Activated CD8-positive, alpha-beta T cell treated with anti-CD3 and anti-CD28 coated beads, Interleukin-2, amount 10 ng/mL, durations not matched to agents 7 days and 5 days (primary cell): ENCODE data around the gene CUL4A. TPM values are rescaled to one million over a fixed set of nuclear protein-coding genes. Genes with fewer than 3 reads are reported as not detected.
"Not testable (repeated sequence)": the region's sequence is repeated elsewhere in the genome, so short reads cannot be mapped to it uniquely, and the experiment has no call there.

Experiments
- ATAC-seq: fragments of 150-1000 bp; cut with Tn5 transposase; one replicate; pipeline ENCODE4 v1.10.0; 2021; ENCODE audit warnings: moderate library complexity
- CTCF ChIA-PET: fragments of 350-600 bp; sonication (Branson Sonifier 250); formaldehyde crosslinking; loops from one replicate; lab custom pipeline; 2021; ENCODE audit warnings: antibody characterized with exemption; lab: Charles Lee
- POLR2A ChIA-PET: fragments of 350-600 bp; sonication (Branson Sonifier 250); formaldehyde crosslinking; loops from one replicate; lab custom pipeline; 2021; ENCODE audit warnings: antibody characterized with exemption; lab: Charles Lee
- DNase-seq: peaks from one replicate; pipeline ENCODE4 v3.0.0-alpha.2; 2020
- H3K27ac Mint-ChIP-seq: one replicate; pipeline ENCODE4 v1.8.0; 2021; ENCODE audit warnings: mild to moderate bottlenecking, mixed read lengths
- H3K27me3 Mint-ChIP-seq: one replicate; pipeline ENCODE4 v1.8.0; 2021; ENCODE audit warnings: low read depth, mixed read lengths
- H3K36me3 Mint-ChIP-seq: one replicate; pipeline ENCODE4 v1.8.0; 2021; ENCODE audit warnings: low read depth, mixed read lengths
- H3K4me1 Mint-ChIP-seq: one replicate; pipeline ENCODE4 v1.8.0; 2021; ENCODE audit warnings: low read depth, mixed read lengths
- H3K4me3 Mint-ChIP-seq: one replicate; pipeline ENCODE4 v1.8.0; 2021; ENCODE audit warnings: mild to moderate bottlenecking, mixed read lengths
- H3K9me3 Mint-ChIP-seq: one replicate; pipeline ENCODE4 v1.8.0; 2022; ENCODE audit warnings: mixed read lengths; ENCODE audit not compliant: insufficient read depth
- total RNA-seq, 2 experiments: library from RNA; stranded (reverse); gene quantifications; one replicate each; pipeline ENCODE4 v1.2.3, GENCODE V29; 2021

Gene CUL4A
- total RNA-seq, 2 experiments from 2014 or later, result 65.9 to 70.5 TPM

DNA sequence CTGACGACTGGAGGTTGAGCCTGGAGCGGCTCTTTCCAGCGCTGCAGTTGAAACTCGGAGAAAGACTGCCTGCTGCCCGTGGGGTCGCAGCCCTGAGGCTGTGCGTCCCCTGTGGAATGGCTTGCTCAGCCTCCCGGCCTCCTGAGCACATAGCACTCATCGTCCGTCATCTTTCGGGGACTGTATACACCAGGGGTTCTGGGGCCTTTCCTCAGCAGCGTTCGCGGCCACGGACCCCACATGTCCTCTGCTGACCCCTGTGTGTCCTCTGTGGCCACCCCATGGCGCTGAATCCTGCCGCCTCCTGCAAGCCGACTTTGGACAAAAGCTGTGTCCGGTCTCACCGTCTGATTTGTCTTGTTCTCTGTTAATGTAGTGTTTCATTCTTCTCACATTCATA, 20.4 kb downstream of the CUL4A start:
- ChIA-PET CTCF (no interaction called here), POLR2A (no interaction called here)
- DNase-seq (no peak), ATAC-seq (no peak)
- H3K9me3 Mint-ChIP-seq, result no peaks in the 10 kb centered on the region
- H3K27ac Mint-ChIP-seq, result no peak overlapping the region
- H3K36me3 Mint-ChIP-seq, result peaks cover 33% of the 10 kb centered on the region
- H3K4me1 Mint-ChIP-seq, result no peaks in the 10 kb centered on the region
- no peaks in the 10 kb centered on the region for H3K27me3 Mint-ChIP-seq
- no peak overlapping the region for H3K4me3 Mint-ChIP-seq

DNA sequence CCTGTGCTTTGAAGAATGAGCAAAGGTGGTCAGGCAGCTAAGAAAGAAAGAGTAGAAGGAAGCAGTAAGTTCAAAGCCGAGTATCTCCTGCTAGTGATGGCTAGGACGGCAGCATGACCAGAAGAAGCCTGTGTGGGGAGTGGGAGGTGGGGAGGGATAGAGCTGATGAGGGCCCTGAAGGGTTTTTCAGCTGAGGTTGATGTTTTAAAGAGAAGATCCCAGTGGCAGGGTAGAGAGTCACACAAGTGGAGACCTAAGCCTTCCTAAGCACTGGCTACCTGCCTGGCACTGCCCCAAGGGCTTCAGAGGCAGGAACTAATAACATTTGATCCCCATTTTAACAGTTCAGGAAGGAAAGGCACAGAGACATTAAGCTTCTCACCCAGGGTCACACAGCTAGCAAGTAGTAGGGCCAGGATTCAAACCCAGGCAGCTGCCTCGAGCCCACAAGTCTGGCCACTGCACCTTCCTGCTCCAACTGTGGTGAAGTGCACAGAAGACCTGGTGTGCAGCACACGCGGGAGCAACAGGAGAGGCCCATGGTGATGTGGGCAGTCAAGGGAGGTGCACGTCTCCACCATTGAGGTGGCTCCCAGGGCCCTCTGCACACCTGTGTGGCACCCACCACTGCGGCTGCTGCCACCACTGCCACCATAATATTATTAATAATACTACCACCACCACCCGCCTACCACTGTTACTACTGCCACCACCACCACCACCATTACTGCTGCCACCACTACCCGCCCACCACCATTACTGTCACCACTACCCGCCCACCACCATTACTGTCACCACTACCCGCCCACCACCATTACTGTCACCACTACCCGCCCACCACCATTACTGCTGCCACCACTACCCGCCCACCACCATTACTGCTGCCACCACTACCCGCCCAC, 22.1 kb downstream of the CUL4A start:
- Mint-ChIP-seq H3K9me3 (no peaks in the 10 kb centered on the region), H3K4me1 (no peaks in the 10 kb centered on the region), H3K27me3 (no peaks in the 10 kb centered on the region), H3K36me3 (peaks cover 34% of the 10 kb centered on the region), H3K4me3 (no peak overlapping the region), H3K27ac (peak overlapping the region; percentile 19)
- CTCF ChIA-PET, result no interaction called here
- DNase-seq (no peak), ATAC-seq (no peak)
- POLR2A ChIA-PET, result no interaction called here

GRCh38 chr13:113232208-113233003, 23.0 kb downstream of the CUL4A start:
- H3K9me3 Mint-ChIP-seq, result no peaks in the 10 kb centered on the region
- H3K27ac Mint-ChIP-seq, result no peak overlapping the region
- H3K36me3 Mint-ChIP-seq, result peaks cover 38% of the 10 kb centered on the region
- H3K4me1 Mint-ChIP-seq, result no peaks in the 10 kb centered on the region
- no peak for DNase-seq
- H3K27me3 Mint-ChIP-seq, result no peaks in the 10 kb centered on the region
- no peak overlapping the region for H3K4me3 Mint-ChIP-seq
- CTCF ChIA-PET, result interaction anchor here (0.7 kb wide), 1 partner anchor 290 kb away, joined by 3 read pairs; no protein-coding TSS in a partner anchor
- POLR2A ChIA-PET, result interaction anchor here (0.7 kb wide), 1 partner anchor 23 kb away, joined by 3 read pairs; the partner anchor contains the start of gene CUL4A
- ATAC-seq, result no peak

DNA sequence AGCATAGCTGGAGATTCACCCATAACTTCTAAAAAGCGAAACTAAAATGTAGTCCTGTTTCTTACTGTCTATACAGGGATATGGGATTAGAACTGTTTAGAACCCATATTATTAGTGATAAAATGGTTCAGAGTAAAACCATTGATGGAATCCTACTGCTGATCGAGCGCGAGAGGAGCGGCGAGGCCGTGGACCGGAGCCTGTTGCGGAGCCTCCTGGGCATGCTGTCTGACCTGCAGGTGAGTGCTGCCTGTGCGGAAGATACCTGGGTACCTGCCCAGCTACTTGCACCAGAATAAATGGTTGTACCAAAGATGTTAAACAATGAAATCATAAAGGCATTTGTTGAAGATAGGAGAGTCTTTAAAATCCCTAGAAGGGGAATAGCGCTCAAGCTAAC, 23.7 kb downstream of the CUL4A start:
- peaks cover 39% of the 10 kb centered on the region for H3K36me3 Mint-ChIP-seq
- ChIA-PET CTCF (interaction anchor here (0.7 kb wide), 1 partner anchor 290 kb away, joined by 3 read pairs; no protein-coding TSS in a partner anchor), POLR2A (interaction anchor here (0.7 kb wide), 1 partner anchor 23 kb away, joined by 3 read pairs; the partner anchor contains the start of gene CUL4A)
- no peaks in the 10 kb centered on the region for H3K4me1 Mint-ChIP-seq
- no peak for DNase-seq
- ATAC-seq, result no peak
- no peak overlapping the region for H3K27ac Mint-ChIP-seq
- no peak overlapping the region for H3K4me3 Mint-ChIP-seq
- H3K9me3 Mint-ChIP-seq, result no peaks in the 10 kb centered on the region
- H3K27me3 Mint-ChIP-seq, result no peaks in the 10 kb centered on the region

GRCh38 chr13:113238536-113238935, 29.1 kb downstream of the CUL4A start:
- peaks cover 48% of the 10 kb centered on the region for H3K36me3 Mint-ChIP-seq
- CTCF ChIA-PET, result interaction anchor here (0.7 kb wide), 1 partner anchor 63 kb away, joined by 3 read pairs; no protein-coding TSS in a partner anchor

GRCh38 chr13:113239357-113239756, 29.9 kb downstream of the CUL4A start:
- no peaks in the 10 kb centered on the region for H3K4me1 Mint-ChIP-seq
- H3K36me3 Mint-ChIP-seq, result peaks cover 51% of the 10 kb centered on the region
- CTCF ChIA-PET, result no interaction called here
- ATAC-seq (no peak), DNase-seq (no peak)
- no peak overlapping the region for H3K27ac Mint-ChIP-seq
- no peaks in the 10 kb centered on the region for H3K27me3 Mint-ChIP-seq
- POLR2A ChIA-PET, result no interaction called here
- H3K9me3 Mint-ChIP-seq, result no peaks in the 10 kb centered on the region
- no peak overlapping the region for H3K4me3 Mint-ChIP-seq

More at GRCh38 chr13:113238536-113238935, 29.1 kb downstream of the CUL4A start:
- DNase-seq, result no peak
- POLR2A ChIA-PET, result no interaction called here
- ATAC-seq, result no peak
- no peaks in the 10 kb centered on the region for H3K27me3 Mint-ChIP-seq
- H3K4me3 Mint-ChIP-seq, result no peak overlapping the region
- no peaks in the 10 kb centered on the region for H3K4me1 Mint-ChIP-seq
- H3K27ac Mint-ChIP-seq, result no peak overlapping the region
- no peaks in the 10 kb centered on the region for H3K9me3 Mint-ChIP-seq

DNA sequence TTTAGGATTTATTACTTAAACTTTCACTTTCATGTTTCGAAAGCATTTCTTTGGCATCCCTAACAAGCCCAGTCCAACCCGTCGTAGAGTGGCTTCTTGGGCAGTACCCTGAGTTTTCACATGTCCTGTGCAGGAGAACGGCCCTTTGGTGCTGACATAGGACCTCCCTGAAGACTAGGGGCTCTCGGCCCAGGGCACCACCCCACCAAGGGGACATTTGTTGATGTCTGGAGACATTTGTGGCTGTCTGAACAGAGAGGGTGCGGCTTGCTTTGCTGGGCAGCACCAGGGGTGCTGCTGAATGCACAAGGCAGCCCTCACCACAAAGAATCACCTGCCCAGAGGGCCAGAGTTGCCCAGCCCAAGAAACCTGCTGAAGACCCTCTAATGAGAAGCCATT, 30.6 kb downstream of the CUL4A start:
- no peak for DNase-seq
- Mint-ChIP-seq H3K4me1 (no peaks in the 10 kb centered on the region), H3K9me3 (no peaks in the 10 kb centered on the region), H3K27me3 (no peaks in the 10 kb centered on the region), H3K36me3 (peaks cover 53% of the 10 kb centered on the region), H3K27ac (no peak overlapping the region), H3K4me3 (no peak overlapping the region)
- CTCF ChIA-PET, result no interaction called here
- no peak for ATAC-seq
- POLR2A ChIA-PET, result no interaction called here

GRCh38 chr13:113241623-113242022, 32.2 kb downstream of the CUL4A start:
- CTCF ChIA-PET, result interaction anchor here (0.6 kb wide), 1 partner anchor 170 kb away, joined by 5 read pairs; no protein-coding TSS in a partner anchor
- DNase-seq, H3K4me1 Mint-ChIP-seq, H3K27ac Mint-ChIP-seq, ATAC-seq, POLR2A ChIA-PET, H3K27me3 Mint-ChIP-seq, H3K4me3 Mint-ChIP-seq, H3K9me3 Mint-ChIP-seq: not testable (repeated sequence)
- peaks cover 61% of the 10 kb centered on the region for H3K36me3 Mint-ChIP-seq

- Mint-ChIP-seq H3K27me3 (no peaks in the 10 kb centered on the region), H3K27ac (no peak overlapping the region), H3K36me3 (peaks cover 64% of the 10 kb centered on the region), H3K4me3 (no peak overlapping the region), H3K4me1 (no peaks in the 10 kb centered on the region), H3K9me3 (no peaks in the 10 kb centered on the region)
- no peak for ATAC-seq
- DNase-seq, result no peak
- ChIA-PET POLR2A (no interaction called here), CTCF (no interaction called here)
Observed at GRCh38 chr13:113243847-113244246, 34.4 kb downstream of the CUL4A start.

GRCh38 chr13:113245849-113246796, 36.7 kb downstream of the CUL4A start:
- DNase-seq (no peak), ATAC-seq (no peak)
- POLR2A ChIA-PET, result no interaction called here
- H3K27ac Mint-ChIP-seq, result no peak overlapping the region
- no peaks in the 10 kb centered on the region for H3K9me3 Mint-ChIP-seq
- CTCF ChIA-PET, result no interaction called here
- H3K4me3 Mint-ChIP-seq, result no peak overlapping the region
- H3K27me3 Mint-ChIP-seq, result no peaks in the 10 kb centered on the region
- peaks cover 61% of the 10 kb centered on the region for H3K36me3 Mint-ChIP-seq
- no peaks in the 10 kb centered on the region for H3K4me1 Mint-ChIP-seq

DNA sequence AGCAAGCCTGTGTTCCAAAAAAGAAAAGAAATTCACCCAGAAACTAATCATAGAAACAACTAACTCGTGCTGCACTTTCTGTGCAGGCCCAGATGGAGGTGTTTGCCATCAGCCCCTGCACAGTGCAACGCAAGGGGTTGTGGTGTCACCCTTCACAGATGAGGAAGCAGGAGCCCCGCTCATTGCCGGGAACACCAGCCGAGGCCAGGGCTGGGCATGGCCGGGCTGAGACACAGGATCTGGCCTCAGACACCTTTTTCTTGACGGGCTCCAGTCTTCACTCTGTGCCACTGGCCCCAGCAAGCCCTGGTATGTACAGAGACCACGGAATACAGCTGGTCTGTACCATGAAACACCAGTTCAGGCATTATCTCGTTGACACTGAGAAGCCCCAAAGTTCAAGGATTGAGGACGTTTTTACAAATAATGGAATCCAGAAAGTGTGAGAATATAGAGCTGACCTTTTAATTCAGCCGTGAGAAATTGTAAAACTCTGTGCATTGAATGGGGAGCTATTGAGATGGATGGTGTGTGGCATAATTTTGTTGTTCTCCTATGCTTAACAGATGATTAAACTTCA, 43.2 kb downstream of the CUL4A start:
- CTCF ChIA-PET, result no interaction called here
- no peaks in the 10 kb centered on the region for H3K9me3 Mint-ChIP-seq
- DNase-seq (no peak), ATAC-seq (no peak)
- no peaks in the 10 kb centered on the region for H3K27me3 Mint-ChIP-seq
- H3K27ac Mint-ChIP-seq, result no peak overlapping the region
- no peaks in the 10 kb centered on the region for H3K4me1 Mint-ChIP-seq
- H3K4me3 Mint-ChIP-seq, result no peak overlapping the region
- POLR2A ChIA-PET, result no interaction called here
- H3K36me3 Mint-ChIP-seq, result peaks cover 65% of the 10 kb centered on the region
